ENCODE results near the gene LSS. TPM values are rescaled to one million over a fixed set of nuclear protein-coding genes. Genes with fewer than 3 reads are reported as not detected.

Gene LSS
- total RNA-seq, 2 donors from 2014 or later, result 78.2 to 142 TPM

- H3K4me1 ChIP-seq, result no peaks in the 10 kb centered on the region
- TF ChIP-seq CTCF (IDR thresholded peaks at IDR 0.05), result no peak
- no peak overlapping the region for H3K27ac ChIP-seq
- DNase-seq, result no peak
- H3K4me3 ChIP-seq, result no peak overlapping the region
- no peaks in the 10 kb centered on the region for H3K27me3 ChIP-seq
- intact Hi-C loops (cut with DNase I), result no loop called here
- H3K9me3 ChIP-seq, result no peaks in the 10 kb centered on the region
- no peak overlapping the region for H3K9ac ChIP-seq (ENCODE audit: low read depth in 2 of 2, low read length in 2 of 2)
- H3K36me3 ChIP-seq, result peaks cover 12% of the 10 kb centered on the region
Measured at GRCh38 chr21:46237474-46237873, 8.9 kb upstream of the LSS start.

GRCh38 chr21:46234436-46234950 is 5.9 kb upstream of the LSS start:
- Histone ChIP-seq H3K9me3 (no peaks in the 10 kb centered on the region), H3K9ac (ENCODE audit: low read depth in 2 of 2, low read length in 2 of 2) (no peak overlapping the region), H3K4me1 (no peaks in the 10 kb centered on the region), H3K27ac (no peak overlapping the region), H3K36me3 (no peaks in the 10 kb centered on the region), H3K4me3 (no peak overlapping the region), H3K27me3 (no peaks in the 10 kb centered on the region)
- no peak for DNase-seq
- intact Hi-C loops (cut with DNase I), result loop anchor here (5.0 kb wide), 1 partner anchor 52 kb away; the partner anchor contains the start of gene SPATC1L
- TF ChIP-seq CTCF (IDR thresholded peaks at IDR 0.05), result no peak

GRCh38 chr21:46229923-46230260 is 1.3 kb upstream of the LSS start:
- H3K27me3 ChIP-seq, result no peaks in the 10 kb centered on the region
- intact Hi-C loops (cut with DNase I), result loop anchor here (5.0 to 10.0 kb wide), 2 partner anchors 48 to 95 kb away; partner anchors contain the start of genes C21orf58, PCNT and SPATC1L
- no peak overlapping the region for H3K27ac ChIP-seq
- H3K36me3 ChIP-seq, result no peaks in the 10 kb centered on the region
- TF ChIP-seq CTCF (IDR thresholded peaks at IDR 0.05), result no peak
- no peaks in the 10 kb centered on the region for H3K9me3 ChIP-seq
- no peak for DNase-seq
- peak overlapping the region; percentile 32 to 55 for H3K9ac ChIP-seq (ENCODE audit: low read depth in 2 of 2, low read length in 2 of 2)
- H3K4me3 ChIP-seq, result peak overlapping the region; percentile 76
- peaks cover 3% of the 10 kb centered on the region for H3K4me1 ChIP-seq

- Histone ChIP-seq H3K4me3 (peak overlapping the region; percentile 76), H3K36me3 (no peaks in the 10 kb centered on the region), H3K9me3 (no peaks in the 10 kb centered on the region), H3K27ac (no peak overlapping the region), H3K4me1 (peaks cover 3% of the 10 kb centered on the region), H3K27me3 (no peaks in the 10 kb centered on the region), H3K9ac (ENCODE audit: low read depth in 2 of 2, low read length in 2 of 2) (peak overlapping the region; percentile 32 to 55)
- no peak for DNase-seq
- TF ChIP-seq CTCF (IDR thresholded peaks at IDR 0.05), result peak; percentile 38
- intact Hi-C loops (cut with DNase I), result loop anchor here (10.0 kb wide), 1 partner anchor 95 kb away; the partner anchor contains the start of genes C21orf58 and PCNT
Measured at GRCh38 chr21:46229133-46229922, 754 bp upstream of the LSS start.

GRCh38 chr21:46227811-46228344 is 696 bp downstream of the LSS start:
- peak overlapping the region; percentile 73 to 91 for H3K9ac ChIP-seq (ENCODE audit: low read depth in 2 of 2, low read length in 2 of 2)
- H3K27ac ChIP-seq, result peak overlapping the region; percentile 73
- no peaks in the 10 kb centered on the region for H3K36me3 ChIP-seq
- H3K4me3 ChIP-seq, result peak overlapping the region; percentile 96
- TF ChIP-seq CTCF (IDR thresholded peaks at IDR 0.05), result no peak
- H3K9me3 ChIP-seq, result no peaks in the 10 kb centered on the region
- intact Hi-C loops (cut with DNase I), result loop anchor here (10.0 kb wide), 1 partner anchor 97 kb away; the partner anchor contains the start of genes C21orf58 and PCNT
- DNase-seq, result no peak
- H3K27me3 ChIP-seq, result no peaks in the 10 kb centered on the region
- H3K4me1 ChIP-seq, result peaks cover 3% of the 10 kb centered on the region

Measured in colonic mucosa (tissue), 4 donors.